WTC11 (cell line): ENCODE results near the gene KCNMB4.

ENCODE experiments used
- CTCF ChIP-seq: fragments of 200-600 bp; IDR thresholded peaks from 2 replicates; pipeline ENCODE4 v1.8.0; 2022; ENCODE audit warnings: antibody characterized with exemption
- FOXP4 ChIP-seq: sonication (generic); formaldehyde crosslinking; IDR thresholded peaks from 2 replicates; pipeline ENCODE4 v1.8.0; 2022; ENCODE audit warnings: mild to moderate bottlenecking, missing genetic modification reagents
- IRF2 ChIP-seq: sonication (generic); formaldehyde crosslinking; IDR thresholded peaks from 2 replicates; pipeline ENCODE4 v1.8.0; 2022; ENCODE audit warnings: low read depth, missing genetic modification reagents, borderline replicate concordance
- NR3C1 ChIP-seq: sonication (generic); formaldehyde crosslinking; conservative IDR thresholded peaks from 2 replicates; pipeline ENCODE4 v1.8.1; 2023; ENCODE audit warnings: low read depth, mild to moderate bottlenecking, missing genetic modification reagents

- no peak for TF ChIP-seq IRF2 (CRISPR knock-in tag)
- no peak for TF ChIP-seq NR3C1 (CRISPR knock-in tag)
- no peak for TF ChIP-seq CTCF
- no peak for TF ChIP-seq FOXP4
Observed at GRCh38 chr12:70426620-70427019, 60.5 kb downstream of the KCNMB4 start.
